SH-SY5Y (cell line): ENCODE results near the gene NFKBIE.

Source experiments
- GATA2 ChIP-seq: IDR thresholded peaks from 2 replicates; pipeline ENCODE4 v1.6.1; 2011; ENCODE audit warnings: mild to moderate bottlenecking, low read depth, low read length
- GATA3 ChIP-seq: IDR thresholded peaks from 2 replicates; pipeline ENCODE4 v1.6.1; 2011; ENCODE audit warnings: low read depth, mild to moderate bottlenecking, low read length, moderate library complexity

NFKBIE gene

GRCh38 chr6:44217332-44218143 lies 47.8 kb downstream of the NFKBIE start:
- no peak for TF ChIP-seq GATA2
- no peak for TF ChIP-seq GATA3

DNA sequence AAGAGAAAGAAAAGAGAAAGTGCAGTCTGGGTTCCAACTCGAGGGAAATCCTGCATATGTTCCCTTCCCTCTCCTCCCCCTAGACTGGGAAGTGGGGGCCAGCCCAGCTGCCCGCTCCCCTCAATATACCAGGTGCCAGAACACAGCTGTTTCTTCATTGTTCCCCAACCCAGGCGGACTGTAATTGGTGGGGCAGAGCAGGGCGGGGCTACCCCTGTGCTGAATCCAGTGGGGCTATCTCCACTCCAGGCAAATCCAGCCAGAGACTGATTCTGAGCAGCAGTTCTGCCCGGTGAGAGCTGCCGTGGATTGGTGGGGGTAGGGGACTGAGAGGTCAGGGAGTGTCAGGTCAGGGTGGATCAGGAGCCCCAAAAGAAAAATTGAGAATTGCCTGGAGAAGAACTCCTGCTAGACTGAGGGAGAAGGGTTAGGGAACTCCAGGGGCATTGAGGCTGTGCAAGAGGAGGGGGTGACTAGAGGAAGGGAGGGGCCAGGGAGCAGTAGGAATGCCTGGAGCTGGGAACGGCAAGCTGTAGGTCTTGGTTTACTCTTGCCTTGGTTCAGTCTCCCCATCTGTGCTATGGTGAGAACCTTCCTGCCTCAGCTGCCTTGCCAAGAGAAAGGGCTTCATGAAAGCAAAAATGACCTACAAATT lies 48.5 kb downstream of the NFKBIE start, which contains the start of gene MYMX:
Gene MYMX, plus strand, starts transcription at position 250 of the 655 bp plus-strand sequence. CDS start 546 bp downstream, outside the sequence.
- no peak for TF ChIP-seq GATA3
- TF ChIP-seq GATA2 = no peak

GRCh38 chr6:44214307-44214706 lies 51.0 kb downstream of the NFKBIE start:
- TF ChIP-seq GATA3 (no peak), GATA2 (no peak)

DNA sequence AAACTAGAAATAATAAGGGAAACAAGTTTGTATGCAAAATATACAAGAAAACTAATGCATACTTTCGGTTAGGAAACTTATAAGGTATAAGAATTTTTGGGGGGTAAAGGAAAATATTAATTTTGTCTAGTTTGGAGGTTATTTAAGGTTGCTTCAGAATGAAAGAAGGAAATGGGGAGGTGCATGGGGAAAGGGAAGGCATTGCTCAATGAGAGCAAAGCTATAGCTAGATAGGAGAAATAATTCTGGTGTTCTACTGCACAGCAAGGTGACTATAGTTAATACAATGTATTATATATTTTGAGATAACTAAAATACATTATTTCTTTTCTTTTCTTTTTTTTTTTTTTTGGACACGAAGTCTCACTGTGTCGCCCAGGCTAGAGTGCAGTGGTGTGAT lies 54.1 kb downstream of the NFKBIE start:
- TF ChIP-seq GATA3 (no peak), GATA2 (no peak)
